HG03439 (cell line): ENCODE results near the gene TFAP2C.

Source experiments
- ATAC-seq: cut with Tn5 transposase; IDR thresholded peaks from one replicate; pipeline ENCODE4 v1.9.1; 2021; ENCODE audit warnings: mild to moderate bottlenecking, moderate library complexity; ENCODE audit not compliant: unreplicated experiment

TFAP2C gene

GRCh38 chr20:56628873-56629463 is at the start of gene TFAP2C:
TFAP2C (plus strand) TSS chr20:56629306; CDS start chr20:56629545, 239 bp downstream.
- no peak for ATAC-seq

GRCh38 chr20:56580226-56580625 is 48.9 kb upstream of the TFAP2C start:
- ATAC-seq, result no peak

- no peak for ATAC-seq
These were observed 47.4 kb upstream of the TFAP2C start for GRCh38 chr20:56581701-56582100.

GRCh38 chr20:56582542-56582941 is 46.6 kb upstream of the TFAP2C start:
- no peak for ATAC-seq

- no peak for ATAC-seq
These were observed 44.2 kb upstream of the TFAP2C start for GRCh38 chr20:56584916-56585315.

- ATAC-seq, result no peak
These were observed 41.6 kb upstream of the TFAP2C start for GRCh38 chr20:56587307-56588041.

- ATAC-seq, result no peak
These were observed 40.1 kb upstream of the TFAP2C start for GRCh38 chr20:56588996-56589395.

- no peak for ATAC-seq
These were observed 39.5 kb upstream of the TFAP2C start for GRCh38 chr20:56589633-56590032.

GRCh38 chr20:56590888-56591287 is 38.2 kb upstream of the TFAP2C start:
- no peak for ATAC-seq

- ATAC-seq, result no peak
These were observed 36.9 kb upstream of the TFAP2C start for GRCh38 chr20:56592211-56592610.

- no peak for ATAC-seq
These were observed 36.3 kb upstream of the TFAP2C start for GRCh38 chr20:56592817-56593216.

GRCh38 chr20:56595746-56596475 is 33.2 kb upstream of the TFAP2C start:
- no peak for ATAC-seq

GRCh38 chr20:56601166-56601565 is 27.9 kb upstream of the TFAP2C start:
- no peak for ATAC-seq

GRCh38 chr20:56604673-56605072 is 24.4 kb upstream of the TFAP2C start:
- no peak for ATAC-seq

- ATAC-seq, result no peak
These were observed 23.7 kb upstream of the TFAP2C start for GRCh38 chr20:56605261-56605996.

GRCh38 chr20:56606174-56606945 is 22.7 kb upstream of the TFAP2C start:
- no peak for ATAC-seq

- ATAC-seq, result no peak
These were observed 21.9 kb upstream of the TFAP2C start for GRCh38 chr20:56607061-56607704.

- ATAC-seq, result no peak
These were observed 20.7 kb upstream of the TFAP2C start for GRCh38 chr20:56608376-56608775.

- no peak for ATAC-seq
These were observed 19.8 kb upstream of the TFAP2C start for GRCh38 chr20:56609321-56609720.

- no peak for ATAC-seq
These were observed 19.0 kb upstream of the TFAP2C start for GRCh38 chr20:56610098-56610497.
